Stimulated activated CD8-positive, alpha-beta memory T cell treated with anti-CD3 and anti-CD28 coated beads, Interleukin-7, amount 100 ng/mL, for 24 hours (primary cell): ENCODE results near the gene TRIM7.
"Not testable (repeated sequence)": the region's sequence is repeated elsewhere in the genome, so short reads cannot be mapped to it uniquely, and the experiment has no call there.

Source experiments
- DNase-seq: peaks from one replicate; pipeline ENCODE4 v3.0.0-alpha.2; 2020; ENCODE audit warnings: low read depth

TRIM7 gene

GRCh38 chr5:181149806-181150733 is 54.9 kb downstream of the TRIM7 start:
- no peak for DNase-seq

GRCh38 chr5:181149355-181149754 is 55.6 kb downstream of the TRIM7 start:
- no peak for DNase-seq

GRCh38 chr5:181146927-181147636 is 57.9 kb downstream of the TRIM7 start, which contains the start of gene OR2V2:
OR2V2 (plus strand) TSS chr5:181147586; CDS start chr5:181154943, 7,357 bp downstream.
- DNase-seq: not testable (repeated sequence)

GRCh38 chr5:181145133-181145532 is 59.9 kb downstream of the TRIM7 start:
- no peak for DNase-seq
